ENCODE measurements around the gene SIK1.
"Not testable (repeated sequence)": the region's sequence is repeated elsewhere in the genome, so short reads cannot be mapped to it uniquely, and the experiment has no call there.

The SIK1 gene

DNA sequence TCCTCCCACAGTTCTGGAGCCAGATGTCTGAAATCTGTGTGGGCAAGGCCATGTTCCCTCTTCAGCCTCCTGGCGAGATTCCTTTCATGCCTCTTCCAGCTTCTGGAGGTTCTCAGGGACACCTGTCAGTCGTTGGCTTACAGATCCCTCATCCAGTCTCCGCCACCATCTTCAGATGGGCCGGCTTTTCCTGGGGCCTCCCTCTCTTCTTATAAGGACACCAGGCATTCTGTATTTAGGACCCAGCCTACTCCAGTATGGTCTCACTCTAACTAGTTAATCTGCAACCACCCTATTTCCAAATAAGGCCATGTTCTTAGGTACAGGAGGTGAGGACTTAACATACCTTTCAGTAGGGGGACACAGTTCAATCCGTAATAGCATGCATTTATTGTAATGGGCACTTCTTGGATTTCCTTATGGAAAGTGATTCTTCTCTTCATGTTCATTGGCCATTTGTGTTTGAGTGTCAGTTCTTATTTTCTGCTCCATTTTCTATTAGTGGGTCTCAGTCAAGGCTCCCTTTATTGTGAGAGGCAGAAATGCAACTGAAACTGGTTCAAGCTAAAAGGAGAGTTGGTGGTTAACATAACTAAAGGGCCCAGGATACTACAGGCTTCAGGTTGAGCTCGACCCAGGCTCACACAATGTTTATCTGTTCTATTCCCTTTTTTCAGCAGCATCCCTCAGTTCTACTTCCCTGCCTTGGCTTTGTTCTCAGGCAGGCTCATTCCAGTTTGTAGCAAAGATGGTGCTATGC is 12.6 kb upstream of the SIK1 start:
- not testable (repeated sequence) for DNase-seq

DNA sequence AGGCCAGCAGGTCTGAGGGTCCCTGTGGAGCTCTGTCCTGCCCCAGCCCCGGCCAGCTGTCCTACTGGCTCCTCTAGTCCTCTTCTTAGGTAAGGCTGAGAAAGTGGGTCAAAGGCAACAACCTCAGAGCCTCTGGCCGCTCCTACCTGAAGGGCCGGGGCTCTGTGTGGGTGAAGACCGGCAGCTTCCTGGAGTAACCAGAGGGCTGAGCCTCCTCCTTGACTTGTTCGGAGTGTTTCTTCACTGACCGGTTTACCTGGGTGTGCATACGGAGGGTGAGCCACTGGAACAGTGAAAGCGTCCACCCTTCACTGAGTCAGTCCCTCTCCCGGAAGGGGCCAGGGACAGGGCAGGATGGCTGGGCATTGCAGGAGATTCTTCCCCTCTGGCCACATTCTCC is 9.3 kb upstream of the SIK1 start:
- not testable (repeated sequence) for DNase-seq

DNA sequence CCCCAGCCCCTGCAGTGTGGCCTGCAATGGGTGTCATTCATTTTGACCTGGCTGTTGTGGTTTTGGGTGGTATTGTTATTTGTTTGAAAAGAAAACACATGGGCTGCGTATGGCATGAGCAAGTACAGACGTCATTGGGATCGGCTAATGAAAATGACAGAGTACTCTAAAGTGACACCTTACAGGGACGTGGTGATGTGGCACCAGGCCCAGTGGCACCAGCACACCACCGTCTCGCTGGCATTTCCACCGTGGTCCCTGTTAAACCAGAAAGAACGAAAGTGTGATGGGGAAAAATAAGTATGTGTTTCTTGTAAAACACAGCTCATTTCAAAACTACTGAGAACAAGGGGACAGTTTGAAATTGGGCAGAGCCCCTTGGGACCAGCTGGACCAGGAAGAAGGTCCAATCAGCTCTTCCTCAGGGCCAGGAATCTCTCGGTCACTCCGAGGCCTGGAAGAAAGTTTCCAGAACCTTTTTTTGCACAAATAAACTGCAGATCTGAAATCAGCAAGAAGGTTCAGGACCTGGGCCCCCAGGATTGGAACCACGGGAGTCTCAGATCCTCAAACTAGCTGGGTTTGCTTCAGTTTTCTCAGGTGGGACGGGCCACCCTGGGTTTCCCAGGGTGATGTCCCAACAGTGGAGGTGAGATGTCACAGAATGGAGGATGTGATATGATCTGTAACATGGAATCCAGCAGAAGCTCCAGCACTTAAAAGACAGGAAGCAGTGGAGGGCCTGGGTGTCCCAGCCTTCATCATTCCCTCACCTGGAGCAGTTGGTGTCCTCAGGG is 6.6 kb upstream of the SIK1 start:
- DNase-seq, result not testable (repeated sequence)

DNA sequence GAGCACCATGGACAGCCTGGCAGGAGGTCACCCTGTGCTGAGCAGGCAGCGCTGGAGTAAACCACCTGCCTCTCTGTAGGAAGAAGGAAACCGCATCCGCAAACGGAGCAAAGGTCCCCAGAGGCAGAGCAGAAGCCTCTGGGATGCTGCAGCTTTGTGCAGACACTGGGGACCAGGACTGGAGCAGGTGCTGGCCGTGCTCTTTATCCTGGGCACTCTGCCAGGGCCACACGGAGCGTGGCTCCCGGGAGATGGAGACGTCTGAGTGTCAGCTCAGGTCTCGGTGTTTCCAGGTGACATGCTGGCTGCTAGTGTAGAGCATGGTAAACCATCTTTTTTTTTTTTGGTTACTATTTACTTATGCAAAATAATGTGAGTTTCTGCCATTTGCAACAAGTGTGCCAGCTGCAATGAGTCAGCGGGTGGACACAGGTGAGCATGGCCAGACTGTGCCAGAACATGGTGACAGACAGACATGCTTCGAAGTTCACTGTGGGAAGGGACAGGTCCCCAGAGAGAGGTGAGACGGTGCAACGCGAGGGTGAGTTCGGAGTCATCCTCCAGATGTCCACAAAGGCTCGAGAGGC is 4.0 kb upstream of the SIK1 start:
- DNase-seq, result not testable (repeated sequence)

DNA sequence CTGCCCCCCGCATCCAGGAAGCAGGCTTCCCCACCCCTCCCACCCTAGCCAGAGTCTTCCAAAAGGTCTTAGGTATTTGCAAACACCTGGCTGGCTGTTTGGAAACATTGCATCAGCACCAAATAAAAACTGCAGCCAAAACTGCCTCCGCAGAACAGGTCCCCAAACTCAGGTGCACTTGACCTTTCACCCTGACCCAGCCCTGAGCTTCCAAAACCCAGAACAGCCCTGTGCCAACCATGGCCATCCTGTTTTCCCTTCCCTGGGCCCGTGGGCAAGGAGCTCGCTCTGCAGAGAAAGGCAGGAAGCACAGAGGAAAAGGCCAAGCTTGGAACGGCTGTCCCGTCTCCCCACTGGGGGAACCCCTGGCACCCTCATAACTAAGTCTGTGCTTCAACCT is 2.0 kb upstream of the SIK1 start:
- DNase-seq, result not testable (repeated sequence)

DNA sequence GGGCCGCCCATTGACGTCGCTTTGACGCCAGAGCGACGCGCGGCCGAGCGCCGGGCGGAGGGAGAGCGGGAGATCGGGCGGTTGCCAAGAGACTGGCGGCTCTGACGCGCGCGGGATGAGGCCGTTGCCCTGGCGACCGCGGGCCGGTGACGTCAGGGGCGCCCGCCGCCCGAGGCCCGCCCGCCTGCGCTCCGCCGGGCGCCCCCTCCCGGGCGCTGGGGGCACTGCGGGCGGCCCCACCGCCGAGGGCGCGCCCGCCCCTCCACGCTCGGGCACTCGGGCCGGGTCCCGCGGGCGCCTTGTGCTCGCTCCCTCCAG is 270 bp upstream of the SIK1 start:
- DNase-seq, result not testable (repeated sequence)

DNA sequence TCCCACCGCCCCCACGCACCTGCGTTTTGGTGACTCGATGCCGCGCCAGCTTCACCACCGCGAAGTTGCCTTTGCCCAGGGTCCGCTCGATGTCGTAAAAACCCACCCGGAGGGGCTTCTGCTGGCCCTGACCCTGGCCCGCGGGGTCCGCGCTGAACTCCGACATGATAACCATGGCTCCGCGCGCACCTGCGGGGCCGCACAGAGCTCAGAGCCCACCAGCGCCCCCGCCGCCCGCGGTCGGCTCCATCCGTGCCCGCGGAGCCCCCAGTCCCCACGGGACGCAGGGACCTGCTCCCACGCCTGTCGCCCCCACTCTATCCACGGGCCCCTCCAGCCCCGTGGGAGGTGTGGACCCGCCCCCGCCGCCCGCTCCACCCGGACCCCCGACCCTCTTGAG is 927 bp downstream of the SIK1 start:
- DNase-seq, result not testable (repeated sequence)

DNA sequence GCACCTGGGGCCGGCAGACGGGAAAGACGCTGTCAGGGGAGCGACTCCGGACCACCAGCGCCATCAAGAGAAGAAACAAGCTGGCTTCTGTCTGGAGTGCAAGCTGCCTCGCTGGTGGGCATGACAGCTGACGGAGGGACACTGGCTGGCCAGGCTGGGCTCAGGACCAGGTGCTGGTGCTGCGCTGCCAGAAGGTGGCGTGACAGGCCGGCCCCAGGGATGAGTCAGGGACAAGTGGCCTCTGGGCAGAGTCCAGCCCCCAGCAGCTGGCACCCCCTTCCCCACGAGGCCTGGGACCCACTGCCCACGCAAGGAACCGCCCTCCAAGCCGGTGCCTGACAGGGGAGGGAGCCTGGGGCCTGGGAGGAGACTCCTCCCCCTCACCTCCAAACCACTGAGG is 7.5 kb downstream of the SIK1 start:
- DNase-seq, result not testable (repeated sequence)

DNA sequence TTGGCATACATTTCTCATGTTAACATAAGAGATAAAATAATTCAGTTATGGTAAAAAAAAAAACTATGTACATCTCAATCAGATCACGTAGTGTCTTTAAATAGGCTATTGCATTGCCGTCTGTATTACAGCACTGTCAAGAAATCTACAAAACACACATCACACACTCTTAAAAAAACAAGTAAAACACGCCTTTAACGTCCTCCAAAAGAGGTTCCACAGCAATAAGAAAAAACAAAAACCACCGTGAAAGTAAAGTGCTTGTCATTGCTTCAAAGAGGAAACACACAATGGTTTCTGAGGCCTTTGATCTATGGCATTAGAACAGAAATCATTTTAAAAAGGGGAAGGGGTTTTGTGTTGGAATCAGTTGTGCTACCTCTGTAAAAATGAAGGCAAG is 12.4 kb downstream of the SIK1 start:
- not testable (repeated sequence) for DNase-seq

DNA sequence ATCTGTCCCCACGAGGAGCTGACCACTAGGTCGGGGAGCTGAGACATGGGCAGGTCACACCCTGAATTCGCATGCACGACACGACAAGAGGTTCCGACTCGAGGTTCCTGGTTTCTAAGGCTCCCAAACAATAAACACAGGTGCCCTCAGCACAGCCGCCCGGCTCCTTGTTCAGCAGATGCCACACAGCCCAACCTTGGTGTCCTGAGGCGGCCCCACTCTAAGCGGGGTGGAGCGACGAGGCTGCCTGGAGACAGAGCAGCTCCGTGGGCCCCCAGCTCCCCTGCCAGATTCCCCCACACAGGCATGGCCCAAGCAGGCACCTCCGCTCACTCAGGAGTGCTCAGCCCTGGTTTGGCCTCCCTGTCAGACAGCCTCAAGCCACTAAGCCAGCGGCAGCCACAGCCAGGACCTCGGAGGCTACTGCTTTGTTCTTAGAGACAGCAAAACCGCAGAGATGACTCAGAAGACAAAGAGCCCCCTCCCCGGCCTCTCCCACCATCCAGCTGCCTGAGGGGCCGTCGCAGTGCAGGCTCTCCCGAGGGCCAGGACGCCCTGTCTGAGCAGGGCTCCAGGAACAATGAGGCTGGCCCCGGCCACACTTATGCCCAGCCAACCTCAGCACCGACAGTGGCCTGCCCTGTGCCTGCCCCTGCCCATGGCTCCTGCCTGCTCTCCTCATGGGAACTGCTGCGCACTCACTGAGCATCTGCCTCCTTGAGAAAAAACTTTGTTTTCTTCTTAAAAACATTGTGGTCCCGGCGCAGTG is 14.7 kb downstream of the SIK1 start:
- DNase-seq, result not testable (repeated sequence)

DNA sequence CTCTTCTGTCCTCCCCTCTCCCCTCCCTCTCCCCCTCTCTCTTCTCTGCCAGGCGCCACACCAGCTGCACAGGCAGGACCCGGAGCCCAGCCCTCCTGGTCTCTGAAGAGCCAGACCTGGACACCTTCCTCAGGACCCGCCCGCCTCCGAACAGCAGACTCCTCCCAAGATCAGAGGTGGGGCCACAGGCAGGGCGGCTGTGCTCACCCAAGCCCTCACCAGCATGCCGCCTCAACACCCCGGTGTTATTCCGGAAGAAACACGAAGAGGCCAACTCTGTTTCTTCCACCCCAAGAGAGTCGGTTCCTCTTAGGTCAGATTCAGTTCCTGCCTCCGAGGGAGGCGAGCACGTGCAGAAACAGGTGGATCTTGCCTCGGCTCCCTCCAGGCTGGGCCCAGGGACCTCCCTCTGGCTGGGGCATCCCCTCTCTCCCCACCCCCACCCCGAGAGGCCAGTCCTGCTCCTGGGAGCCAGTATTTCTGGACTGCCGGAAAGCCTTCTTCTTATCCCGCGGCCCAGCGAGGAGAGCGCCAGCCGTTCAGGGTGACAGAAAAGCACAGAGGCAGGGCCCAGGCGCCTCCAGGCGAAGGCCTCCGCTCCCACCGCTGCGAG is 16.4 kb downstream of the SIK1 start:
- not testable (repeated sequence) for DNase-seq

DNA sequence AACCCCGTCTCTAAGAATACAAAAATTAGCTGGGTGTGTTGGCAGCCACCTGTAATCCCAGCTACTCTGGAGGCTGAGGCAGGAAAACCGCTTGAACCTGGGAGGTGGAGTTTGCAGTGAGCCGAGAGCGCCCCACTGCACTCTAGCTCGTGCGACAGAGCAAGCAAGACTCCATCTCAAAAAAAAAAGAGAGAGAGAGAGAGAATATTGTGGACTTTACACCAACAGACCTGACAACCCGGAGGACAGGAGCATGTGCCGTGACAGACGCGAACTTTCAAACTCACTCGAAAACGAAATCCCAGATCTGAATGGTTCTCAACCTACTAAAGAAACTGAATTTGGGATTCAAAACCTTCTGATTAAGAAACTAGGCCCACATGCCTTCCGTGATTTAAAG is 19.8 kb downstream of the SIK1 start:
- DNase-seq, result not testable (repeated sequence)

DNA sequence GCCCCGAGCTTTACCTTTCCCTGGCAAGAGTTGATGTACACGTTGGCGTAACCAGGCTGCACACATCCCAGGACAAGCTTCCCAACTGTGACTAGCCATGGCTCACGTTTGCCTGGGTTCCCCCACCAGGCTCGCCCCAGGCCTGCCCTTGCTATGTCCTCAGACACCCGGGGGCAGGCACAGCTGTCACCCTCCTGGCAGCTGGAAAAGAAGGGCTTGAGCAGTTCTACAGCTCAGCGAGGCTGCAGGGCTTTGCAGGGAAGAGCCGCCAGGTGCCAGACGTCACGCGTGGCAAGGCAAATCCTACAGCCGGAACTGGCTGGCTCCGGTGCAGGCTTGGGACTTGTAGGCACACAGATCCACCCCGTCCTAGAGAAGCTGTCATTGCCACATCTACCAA is 22.5 kb downstream of the SIK1 start:
- not testable (repeated sequence) for DNase-seq

DNA sequence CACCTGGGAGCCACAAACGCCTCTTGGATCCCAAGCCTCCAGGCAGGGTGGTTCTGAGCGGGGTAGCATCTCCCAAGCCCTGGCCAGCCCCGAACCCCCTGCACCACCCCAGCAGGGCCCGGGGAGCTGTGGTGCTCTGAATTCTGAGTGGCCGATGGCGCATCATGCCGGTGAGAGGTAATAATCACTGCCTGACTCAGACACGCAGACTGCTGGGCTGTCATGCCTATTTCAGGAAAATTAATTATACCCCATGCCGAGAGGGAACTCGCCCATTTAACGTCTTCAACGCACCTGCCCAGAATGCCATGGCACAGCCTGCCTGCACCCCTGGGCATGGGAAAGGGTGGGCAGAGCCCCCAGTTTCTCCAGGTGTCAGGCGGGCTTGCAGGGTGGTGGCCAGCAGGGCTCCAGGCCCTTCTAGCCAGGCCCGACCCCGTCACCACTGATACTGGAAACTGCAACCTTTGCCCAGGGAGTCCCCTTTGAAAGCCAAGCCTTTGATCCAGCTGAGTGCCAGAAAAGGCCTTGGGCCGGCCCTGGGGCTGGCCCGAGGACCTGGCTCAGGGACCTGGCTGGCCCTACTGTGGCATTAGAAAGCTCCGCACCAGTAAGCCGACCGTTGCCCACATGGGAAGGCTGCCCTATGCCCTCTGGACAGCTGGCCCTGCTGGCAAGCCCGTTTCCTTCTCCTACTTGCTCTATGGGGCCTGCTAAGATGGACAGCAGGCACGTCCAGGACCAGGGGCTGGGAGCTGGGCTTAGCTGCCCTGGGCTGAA is 23.1 kb downstream of the SIK1 start:
- DNase-seq, result not testable (repeated sequence)

DNA sequence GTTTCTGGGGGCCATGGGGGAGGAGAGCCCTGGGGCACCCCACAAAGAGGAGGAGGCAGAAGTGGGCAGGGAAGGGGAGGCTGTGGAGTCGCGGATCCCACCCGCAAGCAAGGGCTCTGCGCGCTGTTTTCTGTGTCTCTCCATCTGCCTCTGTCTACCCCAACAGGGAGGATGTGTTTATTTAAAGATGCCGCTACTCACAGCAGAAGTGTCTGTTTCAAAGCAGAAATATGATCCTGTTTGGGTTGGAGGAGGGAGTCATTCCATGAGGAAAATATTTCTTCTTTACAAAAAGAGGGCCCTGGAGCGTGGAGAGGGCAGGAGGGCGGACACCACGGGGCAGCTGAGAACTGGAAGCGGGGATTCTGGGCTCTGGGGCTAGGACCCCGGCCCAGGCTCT is 25.8 kb downstream of the SIK1 start:
- not testable (repeated sequence) for DNase-seq

DNA sequence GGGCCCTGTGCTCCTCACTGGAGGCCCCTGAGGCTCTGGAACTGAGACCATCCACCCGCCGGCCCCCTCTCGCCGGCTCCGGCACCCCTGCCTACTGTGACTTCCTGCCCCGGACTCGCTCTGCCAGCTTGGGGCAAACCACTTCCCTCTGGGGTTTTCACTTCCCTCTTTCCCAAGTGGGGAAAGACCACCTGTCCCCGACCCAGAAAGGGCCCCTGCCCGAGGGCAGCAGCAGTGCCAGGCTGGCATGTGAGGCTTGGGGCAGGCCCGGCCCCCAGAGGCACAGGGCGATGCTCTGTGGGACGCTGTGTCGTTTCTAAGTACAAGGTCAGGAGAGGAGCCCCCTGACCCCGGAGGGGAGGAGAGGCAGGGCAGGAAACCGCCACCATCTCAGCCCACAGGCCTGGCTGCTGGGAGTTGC is 27.3 kb downstream of the SIK1 start:
- DNase-seq, result not testable (repeated sequence)

DNA sequence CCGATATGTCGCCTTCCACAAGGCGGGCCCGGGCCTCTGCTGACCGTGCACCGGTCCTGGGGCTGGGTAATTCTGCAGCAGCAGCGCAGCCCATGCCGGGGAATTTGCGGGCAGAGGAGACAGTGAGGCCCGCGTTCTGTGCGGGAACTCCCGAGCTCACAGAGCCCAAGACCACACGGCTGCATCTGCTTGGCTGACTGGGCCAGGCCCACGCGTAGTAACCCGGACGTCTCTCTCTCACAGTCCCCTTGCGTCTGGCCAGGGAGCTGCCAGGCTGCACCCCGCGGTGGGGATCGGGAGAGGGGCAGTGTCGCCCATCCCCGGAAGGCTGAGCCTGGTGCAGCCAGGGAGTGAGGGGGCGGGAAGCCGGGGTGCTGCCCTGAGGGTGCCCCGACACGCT is 27.8 kb downstream of the SIK1 start:
- DNase-seq, result not testable (repeated sequence)

DNA sequence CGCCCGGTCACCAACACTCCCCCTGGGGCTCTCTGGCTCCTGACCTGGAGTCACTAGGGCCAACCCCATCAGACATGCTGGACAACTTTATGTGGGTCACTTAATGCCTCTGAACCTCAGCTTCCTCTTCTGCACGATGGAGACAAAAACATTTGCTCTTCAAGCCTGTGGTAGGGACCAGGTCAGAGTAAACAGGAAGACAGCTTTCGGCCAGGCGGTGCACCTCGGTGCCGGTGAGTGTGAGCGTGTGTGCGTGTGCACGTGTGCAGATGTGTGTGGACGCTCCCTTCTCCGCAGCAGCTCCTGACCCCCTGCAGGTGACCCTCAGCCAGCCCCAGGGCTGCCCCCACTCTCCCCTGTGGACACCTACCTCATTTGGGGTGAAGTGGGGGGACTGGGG is 28.4 kb downstream of the SIK1 start:
- DNase-seq, result not testable (repeated sequence)

DNA sequence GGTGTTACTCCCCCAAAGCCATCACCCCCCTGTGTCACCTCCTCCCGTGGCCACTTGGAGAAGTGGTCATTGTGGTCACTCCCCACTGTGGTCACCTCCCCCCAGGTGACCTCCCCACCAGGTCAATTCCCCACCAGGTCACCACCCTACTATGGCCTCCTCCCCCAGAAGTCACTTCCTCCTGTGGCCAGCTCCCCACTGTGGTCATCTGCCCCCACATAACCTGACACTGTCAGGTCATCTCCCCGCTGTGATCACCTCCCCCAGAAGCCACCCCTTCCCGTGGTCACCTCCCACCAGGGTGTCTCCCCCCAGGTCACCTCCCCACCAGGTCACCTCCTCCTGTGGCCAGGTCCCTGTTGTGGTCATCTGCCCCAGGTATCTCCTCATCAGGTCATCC is 28.9 kb downstream of the SIK1 start:
- not testable (repeated sequence) for DNase-seq

DNA sequence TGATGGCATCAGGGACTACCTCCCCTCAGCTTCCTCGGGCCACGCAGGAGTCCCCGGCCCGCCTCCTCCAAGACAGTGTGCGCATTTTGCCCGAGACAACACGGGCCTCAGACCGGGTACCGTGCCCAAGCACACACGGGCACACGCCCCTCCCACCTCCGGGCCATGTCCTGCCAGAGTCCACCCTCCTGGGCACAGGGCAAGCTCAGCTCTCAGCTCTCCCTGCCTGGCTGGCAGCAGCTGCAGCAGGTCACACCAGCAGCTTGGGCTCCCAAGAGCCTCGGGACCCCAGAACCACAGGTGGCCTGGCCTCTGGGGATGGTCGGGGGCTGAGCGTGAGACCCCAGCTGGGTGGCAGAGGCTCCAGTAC is 29.5 kb downstream of the SIK1 start:
- DNase-seq, result not testable (repeated sequence)

DNA sequence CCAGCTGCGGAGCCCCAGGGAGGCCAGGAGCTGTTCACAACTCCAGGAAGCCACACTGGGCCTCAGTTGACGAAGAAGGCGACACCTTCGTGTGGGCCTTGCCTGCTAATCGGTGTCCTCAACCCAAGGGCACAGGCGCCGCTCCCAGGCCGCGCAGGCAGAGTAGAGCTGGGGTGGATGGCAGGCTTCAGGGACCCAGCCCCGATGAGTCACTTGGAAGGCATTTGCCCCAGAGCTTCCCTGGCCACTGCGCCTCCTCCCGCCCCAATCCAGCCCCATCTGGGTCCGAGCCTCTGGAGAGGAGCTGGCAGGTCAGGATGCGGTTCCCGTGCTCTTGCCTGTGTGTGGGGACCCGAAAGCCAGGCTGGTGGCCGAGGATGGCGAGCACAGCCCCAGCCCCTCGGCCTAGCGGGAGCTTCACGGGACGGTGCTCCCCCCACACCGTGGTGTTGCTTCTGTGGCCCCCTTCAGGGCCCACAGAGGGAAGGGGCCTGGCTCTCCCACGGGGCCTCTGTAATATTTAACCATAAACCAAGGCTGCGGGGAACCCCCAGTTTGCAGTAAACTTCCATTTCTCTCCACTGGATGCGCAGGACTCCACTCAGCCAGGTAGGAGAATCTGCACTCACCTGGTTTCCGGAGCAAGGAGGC is 30.0 kb downstream of the SIK1 start:
- not testable (repeated sequence) for DNase-seq
